GM12892 (cell line): ENCODE measurements around the gene TCEAL3.

Experiments used
- POLR2A ChIP-seq: IDR thresholded peaks from 2 replicates; pipeline ENCODE4 v1.6.1; 2011; ENCODE audit warnings: low read depth, low read length, control low read depth
- POLR2AphosphoS5 ChIP-seq: IDR thresholded peaks from 2 replicates; pipeline ENCODE4 v1.6.1; 2011; ENCODE audit warnings: low read depth, low read length, control low read depth
- TAF1 ChIP-seq: IDR thresholded peaks from 2 replicates; pipeline ENCODE4 v1.6.1; 2011; ENCODE audit warnings: low read depth, mild to moderate bottlenecking, control low read depth, low read length, borderline replicate concordance

GRCh38 chrX:103565752-103566151 lies 42.0 kb upstream of the TCEAL3 start:
- TF ChIP-seq POLR2AphosphoS5, result no peak
- no peak for TF ChIP-seq TAF1
- no peak for TF ChIP-seq POLR2A
